Body of pancreas (tissue), 4 donors: ENCODE results near the gene KRTAP10-1. TPM values are rescaled to one million over a fixed set of nuclear protein-coding genes. Genes with fewer than 3 reads are reported as not detected.

ENCODE experiments used
- ATAC-seq: fragments of 150-250 bp; one replicate; pipeline ENCODE4 v1.9.1; 2016
- DNase-seq, 4 donors: peaks; one replicate each; pipeline ENCODE4 v3.0.0-alpha.2; 2019
- H3K27ac ChIP-seq, 4 donors: fragments of 200-600 bp; sonication (generic); 1 replicate in 3 of 4; 2 replicates in 1 of 4; pipeline versions ENCODE4 v1.5.1 to v1.6.1; 2016 to 2019; ENCODE audit warnings: mild to moderate bottlenecking in 1 of 4, mixed read lengths in 1 of 4, moderate library complexity in 1 of 4
- H3K27me3 ChIP-seq, 2 donors: fragments of 200-600 bp; sonication (generic); one replicate each; pipeline ENCODE4 v1.6.0; 2016; ENCODE audit warnings: mild to moderate bottlenecking in 1 of 2
- H3K36me3 ChIP-seq, 2 donors: fragments of 200-600 bp; sonication (generic); replicated peaks in 1 of 2; 2 replicates each; pipeline ENCODE4 v1.5.1; 2016; ENCODE audit warnings: low read depth in 2 of 2; ENCODE audit not compliant: insufficient read depth in 1 of 2
- H3K4me1 ChIP-seq: fragments of 200-600 bp; sonication (generic); one replicate; pipeline ENCODE4 v1.6.0; 2016
- H3K4me3 ChIP-seq, 2 donors: fragments of 200-600 bp; sonication (generic); 1 replicate in 1 of 2; 2 replicates in 1 of 2; pipeline ENCODE4 v1.5.1; 2016 to 2019
- H3K9me3 ChIP-seq, 3 donors: fragments of 200-600 bp; sonication (generic); 1 replicate in 2 of 3; 2 replicates in 1 of 3; pipeline ENCODE4 v1.5.1; 2016
- POLR2A ChIP-seq, 3 donors: fragments of 450-650 bp; IDR thresholded peaks; one replicate each; pipeline ENCODE4 v1.6.1; 2016; ENCODE audit warnings: antibody characterized with exemption in 3 of 3, mild to moderate bottlenecking in 2 of 3
- WGBS, 2 donors: methylation state at CpG; one replicate each; pipeline ENCODE4 v1.1.5; 2017; 5-methylcytosine and 5-hydroxymethylcytosine counted together
- intact Hi-C: fragments of 100-400 bp; cut with DNase I; formaldehyde crosslinking; loops from one replicate; pipeline ENCODE4 v1.15.1; 2023
- total RNA-seq, 2 donors: library from RNA; depleted of rRNA; stranded (reverse); fragments of >200 nt; gene quantifications; one replicate each; pipeline ENCODE4 v1.1.0, GENCODE V29; 2016
- TF ChIP-seq, protein P1 (sequence below), 7 experiments: fragments of 450-650 bp in 4 of 7; fragments of 200-600 bp in 3 of 7; sonication (generic) in 3 of 7; IDR thresholded peaks; one replicate each; pipeline ENCODE4 v1.5.1; 2016 to 2019; ENCODE audit warnings: antibody characterized with exemption in 7 of 7

The KRTAP10-1 gene
- total RNA-seq, 2 donors from 2014 or later: not detected

DNA sequence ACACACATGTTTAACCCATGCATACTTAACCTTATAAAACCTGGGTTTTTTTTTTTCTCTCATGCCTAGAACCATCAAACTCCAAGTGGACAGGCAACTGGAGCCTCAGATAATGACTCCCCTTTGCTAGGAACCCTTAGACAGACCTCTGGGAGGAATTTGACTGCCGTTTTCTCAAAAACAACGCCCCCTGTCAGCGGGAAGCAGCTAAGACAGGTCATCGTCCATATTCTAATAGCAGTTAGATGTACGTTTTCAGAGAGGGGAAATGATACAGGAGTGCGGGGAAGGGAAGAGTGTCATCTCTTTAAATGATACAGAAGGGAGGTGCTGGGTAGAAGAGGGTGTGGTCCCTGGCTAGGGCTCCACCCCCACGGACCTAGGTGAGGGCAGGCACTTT is 50.0 kb downstream of the KRTAP10-1 start:
- intact Hi-C loops: no loop called here
- no peak for ATAC-seq
- no peak overlapping the region for H3K27ac ChIP-seq
- H3K4me3 ChIP-seq: no peak overlapping the region
- WGBS, 2 donors: 20 to 28% methylated on average over 7 of the region's 7 CpGs
- TF ChIP-seq POLR2A (IDR thresholded peaks at IDR 0.05): no peak
- TF ChIP-seq, protein P1, sequence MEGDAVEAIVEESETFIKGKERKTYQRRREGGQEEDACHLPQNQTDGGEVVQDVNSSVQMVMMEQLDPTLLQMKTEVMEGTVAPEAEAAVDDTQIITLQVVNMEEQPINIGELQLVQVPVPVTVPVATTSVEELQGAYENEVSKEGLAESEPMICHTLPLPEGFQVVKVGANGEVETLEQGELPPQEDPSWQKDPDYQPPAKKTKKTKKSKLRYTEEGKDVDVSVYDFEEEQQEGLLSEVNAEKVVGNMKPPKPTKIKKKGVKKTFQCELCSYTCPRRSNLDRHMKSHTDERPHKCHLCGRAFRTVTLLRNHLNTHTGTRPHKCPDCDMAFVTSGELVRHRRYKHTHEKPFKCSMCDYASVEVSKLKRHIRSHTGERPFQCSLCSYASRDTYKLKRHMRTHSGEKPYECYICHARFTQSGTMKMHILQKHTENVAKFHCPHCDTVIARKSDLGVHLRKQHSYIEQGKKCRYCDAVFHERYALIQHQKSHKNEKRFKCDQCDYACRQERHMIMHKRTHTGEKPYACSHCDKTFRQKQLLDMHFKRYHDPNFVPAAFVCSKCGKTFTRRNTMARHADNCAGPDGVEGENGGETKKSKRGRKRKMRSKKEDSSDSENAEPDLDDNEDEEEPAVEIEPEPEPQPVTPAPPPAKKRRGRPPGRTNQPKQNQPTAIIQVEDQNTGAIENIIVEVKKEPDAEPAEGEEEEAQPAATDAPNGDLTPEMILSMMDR (IDR thresholded peaks at IDR 0.05): no peak
- H3K27me3 ChIP-seq: no peaks in the 10 kb centered on the region
- no peaks in the 10 kb centered on the region for H3K36me3 ChIP-seq
- no peaks in the 10 kb centered on the region for H3K4me1 ChIP-seq
- H3K9me3 ChIP-seq: peaks cover 0 to 11% (median 0%) of the 10 kb centered on the region in 3 donors
- DNase-seq: no peak

Other genes with a start within 250 kb of the KRTAP10-1 start
- 100 to 1,000 TPM in 1 of 2 donors, 10 to 100 TPM in 1; 56.8 to 104 TPM for gene PFKL, start 240.1 kb downstream of the KRTAP10-1 start, total RNA-seq
- 10 to 100 TPM; 24.6 to 43.8 TPM for gene CFAP410, start 200.8 kb downstream of the KRTAP10-1 start, total RNA-seq
- 1 to 10 TPM; 2.1 to 2.3 TPM for gene TRPM2, start 186.6 kb downstream of the KRTAP10-1 start, total RNA-seq
- 1 to 10 TPM in 1 of 2 donors, under 1 TPM in 1; 0.33 to 1.0 TPM for gene LRRC3, start 84.7 kb downstream of the KRTAP10-1 start, total RNA-seq
- not detected for gene KRTAP10-2, start 11.3 kb upstream of the KRTAP10-1 start, total RNA-seq
- gene KRTAP10-3, start 18.6 kb upstream of the KRTAP10-1 start, total RNA-seq: not detected
- gene KRTAP10-4, start 33.5 kb upstream of the KRTAP10-1 start, total RNA-seq: not detected
- gene KRTAP10-5, start 40.4 kb upstream of the KRTAP10-1 start, total RNA-seq: not detected
- not detected for gene KRTAP10-6, start 52.3 kb upstream of the KRTAP10-1 start, total RNA-seq
- gene KRTAP10-7, start 60.4 kb upstream of the KRTAP10-1 start, total RNA-seq: not detected
- not detected for gene KRTAP10-8, start 71.9 kb upstream of the KRTAP10-1 start, total RNA-seq
- gene KRTAP10-9, start 86.9 kb upstream of the KRTAP10-1 start, total RNA-seq: not detected
- gene KRTAP10-10, start 97.2 kb upstream of the KRTAP10-1 start, total RNA-seq: not detected
- not detected for gene KRTAP10-11, start 106.2 kb upstream of the KRTAP10-1 start, total RNA-seq
- gene KRTAP12-4, start 114.5 kb upstream of the KRTAP10-1 start, total RNA-seq: not detected
- not detected for gene KRTAP12-3, start 117.7 kb upstream of the KRTAP10-1 start, total RNA-seq
- gene KRTAP12-2, start 126.7 kb upstream of the KRTAP10-1 start, total RNA-seq: not detected
- gene KRTAP12-1, start 142.0 kb upstream of the KRTAP10-1 start, total RNA-seq: not detected
- not detected for gene KRTAP10-12, start 157.0 kb upstream of the KRTAP10-1 start, total RNA-seq
- under 1 TPM in 1 of 2 donors, not detected in 1; 0.52 TPM for gene TSPEAR, start 171.4 kb upstream of the KRTAP10-1 start, total RNA-seq